PC-9 (cell line): ENCODE measurements around the gene RNF17.

Source experiments
- CTCF ChIP-seq: fragments of 200-600 bp; sonication (generic); conservative IDR thresholded peaks from 2 replicates; pipeline ENCODE4 v1.6.1; 2017; ENCODE audit warnings: mixed run types, antibody characterized with exemption, mild to moderate bottlenecking, moderate library complexity
- EZH2 ChIP-seq: fragments of 200-600 bp; sonication (generic); IDR thresholded peaks from 2 replicates; pipeline ENCODE4 v1.8.0; 2017; ENCODE audit warnings: antibody characterized with exemption, low read depth

- TF ChIP-seq CTCF, result no peak
- no peak for TF ChIP-seq EZH2
Measured at GRCh38 chr13:24897293-24897692, 133.3 kb downstream of the RNF17 start.
